HepG2 (cell line): ENCODE results near the gene WDHD1. TPM values are rescaled to one million over a fixed set of nuclear protein-coding genes. Genes with fewer than 3 reads are reported as not detected.

Experiments
- HIVEP1 ChIP-seq: sonication (generic); formaldehyde crosslinking; IDR thresholded peaks from 2 replicates; pipeline ENCODE4 v1.4.0; 2020; ENCODE audit warnings: mild to moderate bottlenecking, missing genetic modification reagents
- MLX ChIP-seq: IDR thresholded peaks from 2 replicates; pipeline ENCODE4 v1.6.1; 2016
- MXD3 ChIP-seq: IDR thresholded peaks from 2 replicates; pipeline ENCODE4 v1.6.1; 2016; ENCODE audit warnings: mild to moderate bottlenecking, missing biosample characterization, missing genetic modification reagents
- POLR2AphosphoS5 ChIP-seq: IDR thresholded peaks from 2 replicates; pipeline ENCODE4 v1.6.1; 2012; ENCODE audit warnings: low read depth, low read length
- RBAK ChIP-seq: sonication (generic); formaldehyde crosslinking; IDR thresholded peaks from 2 replicates; pipeline ENCODE4 v1.5.1; 2020; ENCODE audit warnings: mild to moderate bottlenecking, missing genetic modification reagents
- SALL1 ChIP-seq: sonication (generic); formaldehyde crosslinking; IDR thresholded peaks from 2 replicates; pipeline ENCODE4 v1.8.0; 2022; ENCODE audit warnings: mild to moderate bottlenecking, missing genetic modification reagents
- ZBTB21 ChIP-seq: sonication (generic); formaldehyde crosslinking; IDR thresholded peaks from 2 replicates; pipeline ENCODE4 v1.4.0; 2020; ENCODE audit warnings: missing genetic modification reagents
- ZBTB40 ChIP-seq, 2 experiments: fragments of 450-650 bp in 1 of 2; sonication (generic) in 1 of 2; formaldehyde crosslinking in 1 of 2; IDR thresholded peaks; 2 replicates each; pipeline versions ENCODE4 v1.6.1 to v1.8.0; 2016 to 2022; ENCODE audit warnings: antibody characterized with exemption in 1 of 2, mild to moderate bottlenecking in 1 of 2, missing genetic modification reagents in 1 of 2
- ZNF232 ChIP-seq: sonication (generic); formaldehyde crosslinking; IDR thresholded peaks from 2 replicates; pipeline ENCODE4 v1.4.0; 2020; ENCODE audit warnings: missing genetic modification reagents, borderline replicate concordance
- ZNF574 ChIP-seq: sonication (generic); formaldehyde crosslinking; IDR thresholded peaks from 2 replicates; pipeline ENCODE4 v1.4.0; 2020; ENCODE audit warnings: missing genetic modification reagents
- ZNF7 ChIP-seq: IDR thresholded peaks from 2 replicates; pipeline ENCODE4 v1.6.1; 2016; ENCODE audit warnings: missing biosample characterization, missing genetic modification reagents
- ZNF768 ChIP-seq: sonication (generic); formaldehyde crosslinking; IDR thresholded peaks from 2 replicates; pipeline ENCODE4 v1.4.0; 2020; ENCODE audit warnings: missing genetic modification reagents
- ZNF782 ChIP-seq: sonication (generic); formaldehyde crosslinking; IDR thresholded peaks from 2 replicates; pipeline ENCODE4 v1.4.0; 2020; ENCODE audit warnings: missing genetic modification reagents, mild to moderate bottlenecking, borderline replicate concordance
- polyA plus RNA-seq, 8 experiments: library from polyadenylated mRNA; depleted of rRNA in 3 of 8; stranded (reverse) in 7 of 8; unstranded in 1 of 8; fragments of >200 nt; fragmentation: Illumina TruSeq in 4 of 8; extraction: Trizol in 4 of 8; gene quantifications; 2 replicates each; pipeline versions ENCODE4 v1.2.1 to v1.2.3, GENCODE V29; 2011 to 2016; ENCODE audit warnings: low read depth in 4 of 8, missing spikeins in 1 of 8, mixed read lengths in 1 of 8; ENCODE audit not compliant: insufficient read depth in 1 of 8
- total RNA-seq, 5 experiments: library from RNA; depleted of rRNA; stranded (reverse); fragments of >200 nt; fragmentation: Illumina TruSeq; extraction: Trizol; gene quantifications; 2 replicates each; pipeline ENCODE4 v1.2.3, GENCODE V29; 2016; ENCODE audit warnings: low read depth in 1 of 5

The WDHD1 gene
- total and polyA plus RNA-seq, 2 of the 13 experiments (the other 11 are each of a cell fraction or from before 2014, with no cell fraction given) = 5.5 to 27.5 TPM

DNA sequence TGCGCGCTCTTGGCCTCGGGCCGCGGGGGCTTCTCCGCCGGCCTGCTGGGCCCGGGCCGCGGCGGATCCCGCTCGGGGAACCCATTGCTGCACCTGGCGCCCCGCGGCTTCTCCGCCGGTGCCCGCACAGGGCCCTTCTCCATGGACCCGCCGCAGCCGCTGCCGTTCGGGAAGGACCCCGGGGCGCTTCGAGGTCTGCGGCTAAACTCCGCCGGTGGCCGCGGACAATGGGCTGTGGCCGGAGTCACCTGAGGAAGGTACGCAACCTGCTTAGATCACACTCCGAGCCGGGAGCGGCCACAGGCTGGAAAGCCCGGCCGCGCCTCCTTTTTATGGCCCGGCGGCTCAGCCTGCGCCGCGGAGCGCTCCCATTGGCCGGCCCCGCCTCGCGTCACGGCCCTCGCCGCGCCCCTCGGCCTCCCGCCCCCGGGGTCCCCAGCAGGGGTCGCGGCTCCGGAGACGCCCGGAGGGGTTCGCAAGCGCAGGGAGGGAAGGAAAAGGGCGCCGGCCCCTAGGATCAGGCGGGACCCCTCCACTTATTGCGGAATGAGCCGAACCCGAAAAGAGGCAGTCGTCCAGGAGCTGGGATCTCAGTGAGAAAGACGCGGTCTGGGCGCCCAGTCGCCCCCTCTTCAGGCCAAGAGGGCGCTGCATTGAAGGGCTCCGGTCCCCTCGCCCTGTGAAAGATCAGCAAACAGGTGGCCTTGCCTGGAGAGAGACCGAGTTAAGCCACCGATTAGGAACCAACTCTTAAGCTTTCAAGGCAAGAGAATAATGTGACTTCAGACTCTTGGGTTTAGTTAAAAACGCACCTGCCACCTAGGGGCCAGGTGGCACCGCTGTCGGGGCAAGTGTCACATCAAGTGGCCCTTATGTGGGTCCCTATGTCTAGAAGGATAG lies 124.1 kb downstream of the WDHD1 start, which contains the start of gene GCH1 (continued):
- TF ChIP-seq MXD3 (CRISPR knock-in tag) (no peak), ZNF7 (no peak), ZNF574 (CRISPR knock-in tag) (no peak; the same call in none of the 2 replicates), POLR2AphosphoS5 (peak; percentile 95), RBAK (CRISPR knock-in tag) (no peak), ZNF768 (CRISPR knock-in tag) (peak; percentile 66; the same call in 1 of the 2 replicates), ZBTB40 (IDR thresholded peaks at IDR 0.05) (no peak), ZBTB40 (CRISPR knock-in tag; IDR thresholded peaks at IDR 0.05) (peak; percentile 22; the same call in 1 of the 2 replicates), ZBTB21 (CRISPR knock-in tag) (no peak), SALL1 (CRISPR knock-in tag) (peak; percentile 14; the same call in 1 of the 2 replicates), ZNF232 (0 out of 2 replicates have a peak, but pooled peaks have one; percentile 48), HIVEP1 (CRISPR knock-in tag) (peak; percentile 45; the same call in 1 of the 2 replicates), MLX (CRISPR knock-in tag) (no peak), ZNF782 (CRISPR knock-in tag) (peak; percentile 28; the same call in 1 of the 2 replicates)
